AG08396 (cell line): ENCODE measurements around the gene ITGA5.

Experiments
- DNase-seq: peaks from one replicate; pipeline ENCODE4 v3.0.0; 2012; ENCODE audit warnings: low spot score, mixed read lengths

The ITGA5 gene

GRCh38 chr12:54411391-54412241 lies 7.5 kb downstream of the ITGA5 start:
- peak; percentile 92 for DNase-seq

GRCh38 chr12:54409267-54409666 lies 9.8 kb downstream of the ITGA5 start:
- no peak for DNase-seq

- DNase-seq, result no peak
Measured at GRCh38 chr12:54407183-54407905, 11.7 kb downstream of the ITGA5 start.

- DNase-seq, result no peak
Measured at GRCh38 chr12:54405573-54405972, 13.5 kb downstream of the ITGA5 start.

- DNase-seq, result no peak
Measured at GRCh38 chr12:54405106-54405505, 14.0 kb downstream of the ITGA5 start.

GRCh38 chr12:54404061-54405004 lies 14.7 kb downstream of the ITGA5 start:
- DNase-seq, result peak; percentile 52

- DNase-seq, result no peak
Measured at GRCh38 chr12:54401119-54401518, 17.9 kb downstream of the ITGA5 start.

GRCh38 chr12:54398995-54399793 lies 19.9 kb downstream of the ITGA5 start:
- DNase-seq, result peak; percentile 89

- DNase-seq, result no peak
Measured at GRCh38 chr12:54398218-54398617, 20.8 kb downstream of the ITGA5 start.

GRCh38 chr12:54397157-54397556 lies 21.9 kb downstream of the ITGA5 start:
- no peak for DNase-seq

- no peak for DNase-seq
Measured at GRCh38 chr12:54395545-54395944, 23.5 kb downstream of the ITGA5 start.

- no peak for DNase-seq
Measured at GRCh38 chr12:54394986-54395385, 24.1 kb downstream of the ITGA5 start.

- peak; percentile 58 for DNase-seq
Measured at GRCh38 chr12:54394281-54394719, 24.8 kb downstream of the ITGA5 start.

- no peak for DNase-seq
Measured at GRCh38 chr12:54393743-54394142, 25.3 kb downstream of the ITGA5 start.

GRCh38 chr12:54393207-54393609 lies 25.9 kb downstream of the ITGA5 start:
- no peak for DNase-seq

- no peak for DNase-seq
Measured at GRCh38 chr12:54392485-54393206, 26.4 kb downstream of the ITGA5 start.

GRCh38 chr12:54390668-54391551 lies 28.2 kb downstream of the ITGA5 start:
- DNase-seq, result no peak

GRCh38 chr12:54390176-54390667 lies 28.8 kb downstream of the ITGA5 start:
- no peak for DNase-seq

- DNase-seq, result no peak
Measured at GRCh38 chr12:54389607-54390175, 29.4 kb downstream of the ITGA5 start.
